Loucy (cell line): ENCODE measurements around the gene TRAF3IP1.

Source experiments
- EZH2phosphoT487 ChIP-seq: fragments of 200-600 bp; IDR thresholded peaks from 2 replicates; pipeline ENCODE4 v1.6.1; 2018; ENCODE audit warnings: antibody characterized with exemption, mild to moderate bottlenecking, moderate library complexity, borderline replicate concordance
- TF ChIP-seq, protein P1 (sequence below): fragments of 200-600 bp; sonication (generic); conservative IDR thresholded peaks from 2 replicates; pipeline ENCODE4 v1.5.1; 2014; ENCODE audit warnings: mild to moderate bottlenecking, antibody characterized with exemption, low read length

GRCh38 chr2:238331916-238332315 is 11.6 kb downstream of the TRAF3IP1 start:
- no peak for TF ChIP-seq EZH2phosphoT487
- TF ChIP-seq, protein P1, sequence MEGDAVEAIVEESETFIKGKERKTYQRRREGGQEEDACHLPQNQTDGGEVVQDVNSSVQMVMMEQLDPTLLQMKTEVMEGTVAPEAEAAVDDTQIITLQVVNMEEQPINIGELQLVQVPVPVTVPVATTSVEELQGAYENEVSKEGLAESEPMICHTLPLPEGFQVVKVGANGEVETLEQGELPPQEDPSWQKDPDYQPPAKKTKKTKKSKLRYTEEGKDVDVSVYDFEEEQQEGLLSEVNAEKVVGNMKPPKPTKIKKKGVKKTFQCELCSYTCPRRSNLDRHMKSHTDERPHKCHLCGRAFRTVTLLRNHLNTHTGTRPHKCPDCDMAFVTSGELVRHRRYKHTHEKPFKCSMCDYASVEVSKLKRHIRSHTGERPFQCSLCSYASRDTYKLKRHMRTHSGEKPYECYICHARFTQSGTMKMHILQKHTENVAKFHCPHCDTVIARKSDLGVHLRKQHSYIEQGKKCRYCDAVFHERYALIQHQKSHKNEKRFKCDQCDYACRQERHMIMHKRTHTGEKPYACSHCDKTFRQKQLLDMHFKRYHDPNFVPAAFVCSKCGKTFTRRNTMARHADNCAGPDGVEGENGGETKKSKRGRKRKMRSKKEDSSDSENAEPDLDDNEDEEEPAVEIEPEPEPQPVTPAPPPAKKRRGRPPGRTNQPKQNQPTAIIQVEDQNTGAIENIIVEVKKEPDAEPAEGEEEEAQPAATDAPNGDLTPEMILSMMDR, result no peak
